ENCODE measurements around the gene SBNO1. TPM values are rescaled to one million over a fixed set of nuclear protein-coding genes. Genes with fewer than 3 reads are reported as not detected.

The SBNO1 gene
- total RNA-seq, 6 experiments from 2014 or later, result 11.5 to 15.7 (median 13.2) TPM

DNA sequence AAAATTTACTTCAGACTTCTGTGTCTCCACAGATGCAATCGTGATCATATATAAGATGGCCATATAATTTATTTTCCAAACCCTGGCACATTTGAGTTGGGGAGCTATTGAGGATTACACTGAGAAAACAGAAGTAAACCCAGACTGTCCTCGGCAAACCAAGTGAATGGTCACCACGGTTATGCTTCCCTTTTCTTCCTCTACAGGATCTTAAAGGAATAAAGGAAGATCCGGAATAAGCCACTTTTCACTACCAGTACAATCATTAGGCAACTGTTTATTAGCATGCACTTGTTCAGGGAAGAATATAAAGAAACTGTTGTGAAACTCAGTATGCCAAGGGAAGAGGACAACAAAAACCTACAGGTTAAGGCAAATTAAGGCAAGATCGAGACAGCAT, 27.6 kb downstream of the SBNO1 start:
- H3K9me3 ChIP-seq, result no peaks in the 10 kb centered on the region
- no peaks in the 10 kb centered on the region for H3K4me1 ChIP-seq
- DNase-seq, result no peak
- H3K27me3 ChIP-seq, result no peaks in the 10 kb centered on the region
- intact Hi-C loops (cut with DNase I), result no loop called here
- TF ChIP-seq CTCF (IDR thresholded peaks at IDR 0.05) (no peak), POLR2A (IDR thresholded peaks at IDR 0.05) (no peak)
- no peak overlapping the region for H3K27ac ChIP-seq
- peaks cover 0 to 48% (median 13%) of the 10 kb centered on the region in 4 donors for H3K36me3 ChIP-seq
- peak in 1 of 4 donors; percentile 26 for ATAC-seq
- no peak overlapping the region for H3K4me3 ChIP-seq
- WGBS (ENCODE audit: insufficient coverage, low coverage, low lambda C conversion rate, missing lambda C conversion rate), result 82% methylated on average over 5 of the region's 5 CpGs

DNA sequence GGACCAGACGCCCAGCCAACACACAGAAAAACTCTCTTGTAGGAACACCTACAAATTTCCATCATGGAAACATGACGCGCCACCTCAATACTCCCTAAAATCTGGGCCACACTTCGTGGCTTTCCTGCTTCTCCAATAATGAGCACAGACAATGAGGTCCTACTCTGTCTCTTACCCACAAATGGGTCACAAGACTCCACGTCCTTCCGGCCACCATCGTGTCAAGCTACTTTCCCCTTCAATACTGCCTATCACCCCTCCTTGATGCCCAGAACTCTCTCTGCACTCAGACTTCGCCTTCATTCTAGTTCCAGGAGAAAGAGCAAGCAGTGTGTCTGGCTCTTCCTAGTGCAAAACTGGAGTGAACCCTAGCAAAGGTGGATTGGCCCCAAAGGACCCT, 28.1 kb downstream of the SBNO1 start:
- DNase-seq (no peak), ATAC-seq (no peak)
- Histone ChIP-seq H3K4me1 (no peaks in the 10 kb centered on the region), H3K4me3 (no peak overlapping the region), H3K36me3 (peaks cover 0 to 54% (median 13%) of the 10 kb centered on the region in 4 donors), H3K27ac (no peak overlapping the region), H3K9me3 (no peaks in the 10 kb centered on the region), H3K27me3 (no peaks in the 10 kb centered on the region)
- WGBS (ENCODE audit: insufficient coverage, low coverage, low lambda C conversion rate, missing lambda C conversion rate), result 88% methylated on average over 8 of the region's 8 CpGs
- TF ChIP-seq POLR2A (IDR thresholded peaks at IDR 0.05), result no peak
- no peak for TF ChIP-seq CTCF (IDR thresholded peaks at IDR 0.05)
- intact Hi-C loops (cut with DNase I), result no loop called here

GRCh38 chr12:123335490-123335889, 29.2 kb downstream of the SBNO1 start:
- DNase-seq (no peak), ATAC-seq (no peak)
- WGBS (ENCODE audit: insufficient coverage, low coverage, low lambda C conversion rate, missing lambda C conversion rate), result 83% methylated on average over 3 of the region's 3 CpGs
- Histone ChIP-seq H3K27ac (no peak overlapping the region), H3K4me1 (no peaks in the 10 kb centered on the region), H3K4me3 (no peak overlapping the region), H3K36me3 (peaks cover 0 to 57% (median 15%) of the 10 kb centered on the region in 4 donors), H3K9me3 (no peaks in the 10 kb centered on the region), H3K27me3 (no peaks in the 10 kb centered on the region)
- intact Hi-C loops (cut with DNase I), result no loop called here
- no peak for TF ChIP-seq POLR2A (IDR thresholded peaks at IDR 0.05)
- TF ChIP-seq CTCF (IDR thresholded peaks at IDR 0.05), result no peak

GRCh38 chr12:123329799-123330198, 34.8 kb downstream of the SBNO1 start:
- intact Hi-C loops (cut with DNase I), result no loop called here
- ATAC-seq (no peak), DNase-seq (no peak)
- H3K4me1 ChIP-seq, result no peaks in the 10 kb centered on the region
- 100% methylated on average over 1 of the region's 1 CpG for WGBS (ENCODE audit: insufficient coverage, low coverage, low lambda C conversion rate, missing lambda C conversion rate)
- no peak overlapping the region for H3K27ac ChIP-seq
- TF ChIP-seq CTCF (IDR thresholded peaks at IDR 0.05) (no peak), POLR2A (IDR thresholded peaks at IDR 0.05) (no peak)
- no peak overlapping the region for H3K4me3 ChIP-seq
- peaks cover 0 to 90% (median 38%) of the 10 kb centered on the region in 4 donors for H3K36me3 ChIP-seq
- H3K27me3 ChIP-seq, result no peaks in the 10 kb centered on the region
- H3K9me3 ChIP-seq, result no peaks in the 10 kb centered on the region

- no peaks in the 10 kb centered on the region for H3K4me1 ChIP-seq
- TF ChIP-seq POLR2A (IDR thresholded peaks at IDR 0.05) (no peak), CTCF (IDR thresholded peaks at IDR 0.05) (no peak)
- 92% methylated on average over 6 of the region's 6 CpGs for WGBS (ENCODE audit: insufficient coverage, low coverage, low lambda C conversion rate, missing lambda C conversion rate)
- no peak for ATAC-seq
- no peak for DNase-seq
- intact Hi-C loops (cut with DNase I), result no loop called here
- H3K4me3 ChIP-seq, result no peak overlapping the region
- H3K36me3 ChIP-seq, result peaks cover 0 to 95% (median 53%) of the 10 kb centered on the region in 4 donors
- H3K27ac ChIP-seq, result no peak overlapping the region
- H3K9me3 ChIP-seq, result no peaks in the 10 kb centered on the region
- no peaks in the 10 kb centered on the region for H3K27me3 ChIP-seq
Observed at GRCh38 chr12:123319826-123320225, 44.8 kb downstream of the SBNO1 start.

Measured in right lobe of liver (tissue), 6 donors.